KMS-11 (cell line): Measurements from ENCODE around the gene TIMP3.

Experiments used
- H2AFZ ChIP-seq: fragments of 200-600 bp; sonication (generic); 2 replicates; pipeline ENCODE4 v1.6.1; 2016; ENCODE audit warnings: antibody characterized with exemption, mixed run types, low read depth
- H3K27ac ChIP-seq: fragments of 200-600 bp; sonication (generic); 2 replicates; pipeline ENCODE4 v1.6.1; 2016; ENCODE audit warnings: mild to moderate bottlenecking, mixed run types
- H3K27me3 ChIP-seq: fragments of 200-600 bp; sonication (generic); 2 replicates; pipeline ENCODE4 v1.6.1; 2017; ENCODE audit warnings: mild to moderate bottlenecking, low read depth, mixed run types, moderate library complexity; ENCODE audit not compliant: insufficient read depth
- H3K36me3 ChIP-seq: fragments of 200-600 bp; sonication (generic); 2 replicates; pipeline ENCODE4 v1.6.1; 2017; ENCODE audit warnings: mild to moderate bottlenecking, mixed run types; ENCODE audit not compliant: insufficient read depth
- H3K4me1 ChIP-seq: fragments of 200-600 bp; sonication (generic); 2 replicates; pipeline ENCODE4 v1.6.1; 2016; ENCODE audit warnings: mild to moderate bottlenecking, low read depth, mixed run types; ENCODE audit not compliant: poor library complexity, severe bottlenecking
- H3K4me2 ChIP-seq: fragments of 200-600 bp; sonication (generic); 2 replicates; pipeline ENCODE4 v1.7.0; 2016; ENCODE audit warnings: mild to moderate bottlenecking, mixed run types
- H3K4me3 ChIP-seq: fragments of 200-600 bp; sonication (generic); IDR thresholded peaks from 2 replicates; pipeline ENCODE4 v1.6.1; 2017; ENCODE audit warnings: low read depth, low read length, mixed read lengths; ENCODE audit not compliant: insufficient read depth
- H3K79me2 ChIP-seq: fragments of 200-600 bp; sonication (generic); 2 replicates; pipeline ENCODE4 v1.6.1; 2016; ENCODE audit warnings: low read depth, mixed run types; ENCODE audit not compliant: insufficient read depth
- H3K9ac ChIP-seq: fragments of 200-600 bp; sonication (generic); 2 replicates; pipeline ENCODE4 v1.6.1; 2016; ENCODE audit warnings: mild to moderate bottlenecking, mixed run types
- H4K20me1 ChIP-seq: fragments of 200-600 bp; sonication (generic); 2 replicates; pipeline ENCODE4 v1.6.1; 2016; ENCODE audit warnings: mild to moderate bottlenecking, mixed run types; ENCODE audit not compliant: insufficient read depth
- TF ChIP-seq, protein P1 (sequence below): fragments of 200-600 bp; sonication (generic); conservative IDR thresholded peaks from 2 replicates; pipeline ENCODE4 v1.6.1; 2017; ENCODE audit warnings: low read depth, mild to moderate bottlenecking, antibody characterized with exemption, low read length, moderate library complexity, mixed read lengths

The TIMP3 gene

GRCh38 chr22:32880893-32881596, 79.5 kb downstream of the TIMP3 start:
- Histone ChIP-seq H4K20me1 (no peaks in the 10 kb centered on the region), H3K4me1 (no peaks in the 10 kb centered on the region), H3K4me2 (no peak overlapping the region), H3K79me2 (no peaks in the 10 kb centered on the region), H3K9ac (no peak overlapping the region), H3K27me3 (no peaks in the 10 kb centered on the region), H3K4me3 (no peak overlapping the region), H3K27ac (no peak overlapping the region), H2AFZ (no peak overlapping the region), H3K36me3 (no peaks in the 10 kb centered on the region)
- TF ChIP-seq, protein P1, sequence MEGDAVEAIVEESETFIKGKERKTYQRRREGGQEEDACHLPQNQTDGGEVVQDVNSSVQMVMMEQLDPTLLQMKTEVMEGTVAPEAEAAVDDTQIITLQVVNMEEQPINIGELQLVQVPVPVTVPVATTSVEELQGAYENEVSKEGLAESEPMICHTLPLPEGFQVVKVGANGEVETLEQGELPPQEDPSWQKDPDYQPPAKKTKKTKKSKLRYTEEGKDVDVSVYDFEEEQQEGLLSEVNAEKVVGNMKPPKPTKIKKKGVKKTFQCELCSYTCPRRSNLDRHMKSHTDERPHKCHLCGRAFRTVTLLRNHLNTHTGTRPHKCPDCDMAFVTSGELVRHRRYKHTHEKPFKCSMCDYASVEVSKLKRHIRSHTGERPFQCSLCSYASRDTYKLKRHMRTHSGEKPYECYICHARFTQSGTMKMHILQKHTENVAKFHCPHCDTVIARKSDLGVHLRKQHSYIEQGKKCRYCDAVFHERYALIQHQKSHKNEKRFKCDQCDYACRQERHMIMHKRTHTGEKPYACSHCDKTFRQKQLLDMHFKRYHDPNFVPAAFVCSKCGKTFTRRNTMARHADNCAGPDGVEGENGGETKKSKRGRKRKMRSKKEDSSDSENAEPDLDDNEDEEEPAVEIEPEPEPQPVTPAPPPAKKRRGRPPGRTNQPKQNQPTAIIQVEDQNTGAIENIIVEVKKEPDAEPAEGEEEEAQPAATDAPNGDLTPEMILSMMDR = no peak

DNA sequence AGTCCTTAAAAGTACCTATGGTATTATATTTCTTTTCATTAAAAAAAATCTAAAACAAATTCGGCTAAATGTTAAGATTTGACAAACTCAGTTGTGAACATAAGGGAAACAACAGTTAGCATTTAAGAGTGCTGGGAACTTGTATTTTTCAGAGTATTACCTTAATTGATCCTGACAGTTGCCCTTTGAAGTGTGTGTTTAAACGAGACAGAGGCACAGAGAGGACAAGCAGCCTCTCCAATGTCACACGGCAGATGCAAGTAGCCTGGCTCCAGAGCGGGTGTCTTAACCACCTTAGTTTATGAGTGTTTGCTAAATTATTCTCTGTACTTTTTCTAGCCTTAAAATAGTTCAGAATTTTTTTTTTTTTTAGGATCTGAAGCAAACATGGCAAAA, 80.9 kb downstream of the TIMP3 start:
- Histone ChIP-seq H2AFZ (no peak overlapping the region), H3K4me1 (no peaks in the 10 kb centered on the region), H3K36me3 (no peaks in the 10 kb centered on the region), H3K79me2 (no peaks in the 10 kb centered on the region), H4K20me1 (no peaks in the 10 kb centered on the region), H3K4me3 (no peak overlapping the region), H3K4me2 (no peak overlapping the region), H3K27me3 (no peaks in the 10 kb centered on the region), H3K9ac (no peak overlapping the region), H3K27ac (no peak overlapping the region)
- TF ChIP-seq, protein P1 = no peak

DNA sequence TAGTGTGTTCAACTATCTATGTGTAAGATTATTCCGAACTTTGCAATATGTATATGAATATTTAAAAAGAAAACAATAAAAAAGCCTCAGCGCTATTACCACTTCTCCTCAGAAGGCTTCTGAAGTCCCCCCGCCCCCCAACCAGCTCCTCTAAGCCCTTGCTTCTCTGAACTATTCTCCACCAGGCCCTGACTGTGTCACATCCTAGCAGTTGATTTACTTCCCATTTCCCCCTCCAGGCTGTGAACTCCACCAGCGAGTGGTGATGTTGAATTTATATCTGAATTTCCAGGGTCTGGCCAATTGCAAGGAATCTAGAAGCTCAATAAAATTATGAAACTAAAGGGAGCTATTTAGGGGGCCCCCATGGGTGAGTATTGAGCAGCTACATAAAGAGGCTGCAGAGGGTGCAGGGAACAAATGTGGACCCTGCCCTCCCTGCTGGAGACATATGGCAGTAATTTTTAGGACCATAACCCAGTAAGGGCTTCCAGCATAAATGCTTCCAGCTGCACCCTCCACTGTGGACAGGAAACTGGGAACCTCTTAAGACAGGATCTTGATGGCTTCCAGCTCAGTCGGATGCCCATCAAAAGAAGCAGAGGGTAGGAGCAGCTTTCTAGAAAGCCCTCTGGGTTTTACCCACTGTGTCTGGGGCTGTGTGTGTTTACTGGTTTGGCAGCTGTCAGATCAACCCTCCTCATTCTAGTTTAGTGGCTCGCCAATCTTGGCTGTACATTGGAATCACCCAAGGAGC, 81.4 kb downstream of the TIMP3 start:
- no peaks in the 10 kb centered on the region for H3K27me3 ChIP-seq
- H3K4me2 ChIP-seq = no peak overlapping the region
- H3K9ac ChIP-seq = no peak overlapping the region
- TF ChIP-seq, protein P1 = no peak
- H3K36me3 ChIP-seq = no peaks in the 10 kb centered on the region
- H3K4me3 ChIP-seq = no peak overlapping the region
- H2AFZ ChIP-seq = no peak overlapping the region
- no peaks in the 10 kb centered on the region for H3K4me1 ChIP-seq
- no peaks in the 10 kb centered on the region for H3K79me2 ChIP-seq
- H3K27ac ChIP-seq = no peak overlapping the region
- H4K20me1 ChIP-seq = no peaks in the 10 kb centered on the region

DNA sequence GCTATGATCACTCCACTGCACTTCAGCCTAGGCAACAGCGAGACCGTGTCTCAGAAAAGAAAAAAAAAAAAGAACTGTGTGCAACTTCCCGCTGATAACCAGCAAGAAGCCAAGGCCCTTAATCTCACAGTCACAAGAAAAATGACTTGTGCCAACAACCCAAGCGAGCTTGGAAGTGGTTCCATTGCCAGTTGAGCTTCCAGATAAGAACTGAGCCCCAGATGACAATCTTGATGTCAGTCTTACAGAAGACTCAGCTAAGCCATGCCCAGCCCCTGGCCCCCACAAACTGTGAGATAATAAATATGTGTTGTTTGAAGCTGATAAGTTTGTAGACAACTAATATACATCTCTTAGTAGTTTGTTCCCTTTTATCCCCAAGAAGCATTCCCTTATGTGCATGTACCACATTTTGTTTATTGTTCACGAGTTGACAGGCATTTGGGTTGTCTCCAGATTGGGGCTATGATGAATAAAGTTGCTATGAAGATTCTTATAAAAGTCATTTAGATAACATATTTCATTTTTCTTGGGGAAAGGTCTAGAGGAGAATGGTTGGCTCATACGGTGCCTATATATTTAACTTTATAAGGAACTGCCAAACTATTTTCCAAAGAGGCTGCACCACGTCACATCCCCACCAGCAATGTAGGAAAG, 85.9 kb downstream of the TIMP3 start:
- Histone ChIP-seq H3K79me2 (no peaks in the 10 kb centered on the region), H3K4me1 (no peaks in the 10 kb centered on the region), H3K4me2 (no peak overlapping the region), H4K20me1 (no peaks in the 10 kb centered on the region), H3K9ac (no peak overlapping the region), H3K36me3 (no peaks in the 10 kb centered on the region), H3K4me3 (no peak overlapping the region), H3K27me3 (no peaks in the 10 kb centered on the region), H2AFZ (no peak overlapping the region), H3K27ac (no peak overlapping the region)
- TF ChIP-seq, protein P1 = no peak
